Measurements from ENCODE around the gene LUZP2.

Gene LUZP2

GRCh38 chr11:24767411-24767810 is 270.6 kb downstream of the LUZP2 start:
- no peak overlapping the region for H3K27ac ChIP-seq (ENCODE audit: low read depth, low read length)
- H3K4me1 ChIP-seq (ENCODE audit: control insufficient read depth in 5 of 5, insufficient read depth in 5 of 5, low read length in 5 of 5), result peaks cover 0 to 10% (median 0%) of the 10 kb centered on the region in 5 donors
- no peaks in the 10 kb centered on the region for H3K36me3 ChIP-seq (ENCODE audit: control insufficient read depth in 5 of 5, insufficient read depth in 5 of 5, low read length in 5 of 5)
- H3K9me3 ChIP-seq (ENCODE audit: control insufficient read depth in 5 of 5, low read length in 5 of 5), result no peaks in the 10 kb centered on the region
- H3K9ac ChIP-seq (ENCODE audit: low read length in 5 of 5), result no peak overlapping the region
- H3K4me3 ChIP-seq (ENCODE audit: low read depth in 1 of 5, low read length in 5 of 5), result no peak overlapping the region
- no peaks in the 10 kb centered on the region for H3K27me3 ChIP-seq (ENCODE audit: control insufficient read depth in 5 of 5, insufficient read depth in 4 of 5, low read length in 5 of 5)

DNA sequence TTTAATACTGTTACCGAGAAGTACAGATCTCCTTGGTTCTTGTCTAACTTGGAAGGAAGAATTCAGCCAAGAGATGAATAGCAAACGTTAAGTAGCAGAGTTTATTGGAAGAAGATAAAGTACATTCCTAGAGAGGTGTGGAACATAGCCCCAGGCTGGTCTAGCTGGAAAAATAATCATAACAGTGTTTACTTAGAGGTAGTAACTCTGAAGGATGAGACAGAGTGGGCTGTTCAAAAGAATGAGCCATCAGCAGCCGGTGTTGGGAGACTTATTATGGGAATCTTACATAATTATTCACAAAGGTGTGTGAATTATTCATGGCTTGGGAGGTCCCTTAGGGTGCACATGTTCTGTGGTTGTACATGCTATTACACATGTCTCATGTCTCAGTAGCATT is 276.5 kb downstream of the LUZP2 start:
- Histone ChIP-seq H3K4me3 (ENCODE audit: low read depth in 1 of 5, low read length in 5 of 5) (no peak overlapping the region), H3K36me3 (ENCODE audit: control insufficient read depth in 5 of 5, insufficient read depth in 5 of 5, low read length in 5 of 5) (no peaks in the 10 kb centered on the region), H3K27ac (ENCODE audit: low read depth, low read length) (no peak overlapping the region), H3K4me1 (ENCODE audit: control insufficient read depth in 5 of 5, insufficient read depth in 5 of 5, low read length in 5 of 5) (peaks cover 0 to 10% (median 0%) of the 10 kb centered on the region in 5 donors), H3K9me3 (ENCODE audit: control insufficient read depth in 5 of 5, low read length in 5 of 5) (no peaks in the 10 kb centered on the region), H3K9ac (ENCODE audit: low read length in 5 of 5) (no peak overlapping the region), H3K27me3 (ENCODE audit: control insufficient read depth in 5 of 5, insufficient read depth in 4 of 5, low read length in 5 of 5) (no peaks in the 10 kb centered on the region)

- Histone ChIP-seq H3K36me3 (ENCODE audit: control insufficient read depth in 5 of 5, insufficient read depth in 5 of 5, low read length in 5 of 5) (no peaks in the 10 kb centered on the region), H3K4me1 (ENCODE audit: control insufficient read depth in 5 of 5, insufficient read depth in 5 of 5, low read length in 5 of 5) (no peaks in the 10 kb centered on the region), H3K27ac (ENCODE audit: low read depth, low read length) (no peak overlapping the region), H3K9ac (ENCODE audit: low read length in 5 of 5) (no peak overlapping the region), H3K9me3 (ENCODE audit: control insufficient read depth in 5 of 5, low read length in 5 of 5) (no peaks in the 10 kb centered on the region), H3K27me3 (ENCODE audit: control insufficient read depth in 5 of 5, insufficient read depth in 4 of 5, low read length in 5 of 5) (no peaks in the 10 kb centered on the region), H3K4me3 (ENCODE audit: low read depth in 1 of 5, low read length in 5 of 5) (no peak overlapping the region)
Measured at GRCh38 chr11:24779791-24780190, 282.9 kb downstream of the LUZP2 start.

GRCh38 chr11:24781288-24781687 is 284.4 kb downstream of the LUZP2 start:
- no peak overlapping the region for H3K9ac ChIP-seq (ENCODE audit: low read length in 5 of 5)
- no peaks in the 10 kb centered on the region for H3K4me1 ChIP-seq (ENCODE audit: control insufficient read depth in 5 of 5, insufficient read depth in 5 of 5, low read length in 5 of 5)
- H3K36me3 ChIP-seq (ENCODE audit: control insufficient read depth in 5 of 5, insufficient read depth in 5 of 5, low read length in 5 of 5), result no peaks in the 10 kb centered on the region
- H3K4me3 ChIP-seq (ENCODE audit: low read depth in 1 of 5, low read length in 5 of 5), result no peak overlapping the region
- H3K9me3 ChIP-seq (ENCODE audit: control insufficient read depth in 5 of 5, low read length in 5 of 5), result no peaks in the 10 kb centered on the region
- no peaks in the 10 kb centered on the region for H3K27me3 ChIP-seq (ENCODE audit: control insufficient read depth in 5 of 5, insufficient read depth in 4 of 5, low read length in 5 of 5)
- no peak overlapping the region for H3K27ac ChIP-seq (ENCODE audit: low read depth, low read length)

- H3K27ac ChIP-seq (ENCODE audit: low read depth, low read length), result no peak overlapping the region
- no peaks in the 10 kb centered on the region for H3K27me3 ChIP-seq (ENCODE audit: control insufficient read depth in 5 of 5, insufficient read depth in 4 of 5, low read length in 5 of 5)
- H3K9me3 ChIP-seq (ENCODE audit: control insufficient read depth in 5 of 5, low read length in 5 of 5), result no peaks in the 10 kb centered on the region
- H3K9ac ChIP-seq (ENCODE audit: low read length in 5 of 5), result no peak overlapping the region
- peaks cover 0 to 10% (median 0%) of the 10 kb centered on the region in 5 donors for H3K4me1 ChIP-seq (ENCODE audit: control insufficient read depth in 5 of 5, insufficient read depth in 5 of 5, low read length in 5 of 5)
- no peaks in the 10 kb centered on the region for H3K36me3 ChIP-seq (ENCODE audit: control insufficient read depth in 5 of 5, insufficient read depth in 5 of 5, low read length in 5 of 5)
- no peak overlapping the region for H3K4me3 ChIP-seq (ENCODE audit: low read depth in 1 of 5, low read length in 5 of 5)
Measured at GRCh38 chr11:24793479-24793878, 296.6 kb downstream of the LUZP2 start.

GRCh38 chr11:24794064-24794463 is 297.2 kb downstream of the LUZP2 start:
- Histone ChIP-seq H3K27ac (ENCODE audit: low read depth, low read length) (no peak overlapping the region), H3K4me1 (ENCODE audit: control insufficient read depth in 5 of 5, insufficient read depth in 5 of 5, low read length in 5 of 5) (peaks cover 0 to 10% (median 0%) of the 10 kb centered on the region in 5 donors), H3K36me3 (ENCODE audit: control insufficient read depth in 5 of 5, insufficient read depth in 5 of 5, low read length in 5 of 5) (no peaks in the 10 kb centered on the region), H3K27me3 (ENCODE audit: control insufficient read depth in 5 of 5, insufficient read depth in 4 of 5, low read length in 5 of 5) (no peaks in the 10 kb centered on the region), H3K9ac (ENCODE audit: low read length in 5 of 5) (no peak overlapping the region), H3K4me3 (ENCODE audit: low read depth in 1 of 5, low read length in 5 of 5) (no peak overlapping the region), H3K9me3 (ENCODE audit: control insufficient read depth in 5 of 5, low read length in 5 of 5) (no peaks in the 10 kb centered on the region)

GRCh38 chr11:24805671-24806070 is 308.8 kb downstream of the LUZP2 start:
- no peak overlapping the region for H3K9ac ChIP-seq (ENCODE audit: low read length in 5 of 5)
- no peaks in the 10 kb centered on the region for H3K27me3 ChIP-seq (ENCODE audit: control insufficient read depth in 5 of 5, insufficient read depth in 4 of 5, low read length in 5 of 5)
- H3K4me1 ChIP-seq (ENCODE audit: control insufficient read depth in 5 of 5, insufficient read depth in 5 of 5, low read length in 5 of 5), result peaks cover 0 to under 1% (median 0%) of the 10 kb centered on the region in 5 donors
- no peaks in the 10 kb centered on the region for H3K9me3 ChIP-seq (ENCODE audit: control insufficient read depth in 5 of 5, low read length in 5 of 5)
- H3K36me3 ChIP-seq (ENCODE audit: control insufficient read depth in 5 of 5, insufficient read depth in 5 of 5, low read length in 5 of 5), result no peaks in the 10 kb centered on the region
- H3K27ac ChIP-seq (ENCODE audit: low read depth, low read length), result no peak overlapping the region
- no peak overlapping the region for H3K4me3 ChIP-seq (ENCODE audit: low read depth in 1 of 5, low read length in 5 of 5)

GRCh38 chr11:24808173-24808572 is 311.3 kb downstream of the LUZP2 start:
- no peak overlapping the region for H3K4me3 ChIP-seq (ENCODE audit: low read depth in 1 of 5, low read length in 5 of 5)

GRCh38 chr11:24819006-24819405 is 322.2 kb downstream of the LUZP2 start:
- Histone ChIP-seq H3K4me3 (ENCODE audit: low read depth in 1 of 5, low read length in 5 of 5) (no peak overlapping the region), H3K27ac (ENCODE audit: low read depth, low read length) (no peak overlapping the region), H3K4me1 (ENCODE audit: control insufficient read depth in 5 of 5, insufficient read depth in 5 of 5, low read length in 5 of 5) (no peaks in the 10 kb centered on the region), H3K9me3 (ENCODE audit: control insufficient read depth in 5 of 5, low read length in 5 of 5) (no peaks in the 10 kb centered on the region), H3K27me3 (ENCODE audit: control insufficient read depth in 5 of 5, insufficient read depth in 4 of 5, low read length in 5 of 5) (no peaks in the 10 kb centered on the region), H3K9ac (ENCODE audit: low read length in 5 of 5) (no peak overlapping the region), H3K36me3 (ENCODE audit: control insufficient read depth in 5 of 5, insufficient read depth in 5 of 5, low read length in 5 of 5) (no peaks in the 10 kb centered on the region)

More at GRCh38 chr11:24808173-24808572, 311.3 kb downstream of the LUZP2 start:
- Histone ChIP-seq H3K27me3 (ENCODE audit: control insufficient read depth in 5 of 5, insufficient read depth in 4 of 5, low read length in 5 of 5) (no peaks in the 10 kb centered on the region), H3K9ac (ENCODE audit: low read length in 5 of 5) (no peak overlapping the region), H3K4me1 (ENCODE audit: control insufficient read depth in 5 of 5, insufficient read depth in 5 of 5, low read length in 5 of 5) (peaks cover 0 to 11% (median 0%) of the 10 kb centered on the region in 5 donors), H3K9me3 (ENCODE audit: control insufficient read depth in 5 of 5, low read length in 5 of 5) (no peaks in the 10 kb centered on the region), H3K27ac (ENCODE audit: low read depth, low read length) (no peak overlapping the region), H3K36me3 (ENCODE audit: control insufficient read depth in 5 of 5, insufficient read depth in 5 of 5, low read length in 5 of 5) (no peaks in the 10 kb centered on the region)

- Histone ChIP-seq H3K27me3 (ENCODE audit: control insufficient read depth in 5 of 5, insufficient read depth in 4 of 5, low read length in 5 of 5) (no peaks in the 10 kb centered on the region), H3K9ac (ENCODE audit: low read length in 5 of 5) (no peak overlapping the region), H3K4me1 (ENCODE audit: control insufficient read depth in 5 of 5, insufficient read depth in 5 of 5, low read length in 5 of 5) (no peaks in the 10 kb centered on the region), H3K27ac (ENCODE audit: low read depth, low read length) (no peak overlapping the region), H3K9me3 (ENCODE audit: control insufficient read depth in 5 of 5, low read length in 5 of 5) (no peaks in the 10 kb centered on the region), H3K36me3 (ENCODE audit: control insufficient read depth in 5 of 5, insufficient read depth in 5 of 5, low read length in 5 of 5) (no peaks in the 10 kb centered on the region), H3K4me3 (ENCODE audit: low read depth in 1 of 5, low read length in 5 of 5) (no peak overlapping the region)
Measured at GRCh38 chr11:24819863-24820434, 323.1 kb downstream of the LUZP2 start.
